Measurements from ENCODE around the gene GRAMD4. TPM values are rescaled to one million over a fixed set of nuclear protein-coding genes. Genes with fewer than 3 reads are reported as not detected.
A peak's percentile ranks its signal among the peaks of the same experiment; 100 is the strongest.

The GRAMD4 gene
- polyA plus RNA-seq, 1 experiment = 7.5 TPM

DNA sequence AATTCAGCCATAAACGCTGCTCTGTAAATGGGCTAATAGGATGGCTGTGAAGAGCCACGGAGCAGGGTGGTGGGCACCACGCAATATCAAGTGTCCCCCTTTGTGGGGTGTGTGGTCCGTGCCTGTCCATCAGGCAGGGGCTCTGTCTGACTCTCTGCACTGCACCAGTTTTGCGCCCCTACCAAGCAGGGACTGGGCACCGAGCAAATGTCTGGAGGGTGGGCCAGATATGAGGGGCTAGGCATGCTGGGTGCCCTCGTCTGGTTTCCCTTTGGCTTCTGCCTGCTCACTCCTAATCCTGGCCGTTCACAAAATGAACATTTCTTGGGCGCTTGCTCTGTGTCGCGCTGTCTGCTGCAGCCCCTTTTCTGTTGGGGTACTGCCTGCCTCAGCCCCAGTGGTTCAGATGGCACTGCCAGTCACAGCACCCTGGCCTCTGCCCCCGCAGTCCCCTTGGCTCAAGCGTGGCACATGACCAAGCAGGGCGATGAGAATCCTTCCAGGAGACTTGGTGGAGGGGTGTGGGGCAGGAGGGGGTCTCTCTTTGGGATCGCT, 45.7 kb upstream of the GRAMD4 start:
- POLR2A ChIA-PET = no interaction called here
- peaks cover 19% of the 10 kb centered on the region for H3K9me3 ChIP-seq (ENCODE audit: control insufficient read depth, insufficient read depth, low read length)
- H3K27ac ChIP-seq (ENCODE audit: low read depth, low read length) = no peak overlapping the region
- no peak overlapping the region for H3K4me3 ChIP-seq (ENCODE audit: low read depth, low read length)
- CTCF ChIA-PET = no interaction called here
- DNase-seq (ENCODE audit: low read depth, low spot score) = no peak
- TF ChIP-seq, protein P1, sequence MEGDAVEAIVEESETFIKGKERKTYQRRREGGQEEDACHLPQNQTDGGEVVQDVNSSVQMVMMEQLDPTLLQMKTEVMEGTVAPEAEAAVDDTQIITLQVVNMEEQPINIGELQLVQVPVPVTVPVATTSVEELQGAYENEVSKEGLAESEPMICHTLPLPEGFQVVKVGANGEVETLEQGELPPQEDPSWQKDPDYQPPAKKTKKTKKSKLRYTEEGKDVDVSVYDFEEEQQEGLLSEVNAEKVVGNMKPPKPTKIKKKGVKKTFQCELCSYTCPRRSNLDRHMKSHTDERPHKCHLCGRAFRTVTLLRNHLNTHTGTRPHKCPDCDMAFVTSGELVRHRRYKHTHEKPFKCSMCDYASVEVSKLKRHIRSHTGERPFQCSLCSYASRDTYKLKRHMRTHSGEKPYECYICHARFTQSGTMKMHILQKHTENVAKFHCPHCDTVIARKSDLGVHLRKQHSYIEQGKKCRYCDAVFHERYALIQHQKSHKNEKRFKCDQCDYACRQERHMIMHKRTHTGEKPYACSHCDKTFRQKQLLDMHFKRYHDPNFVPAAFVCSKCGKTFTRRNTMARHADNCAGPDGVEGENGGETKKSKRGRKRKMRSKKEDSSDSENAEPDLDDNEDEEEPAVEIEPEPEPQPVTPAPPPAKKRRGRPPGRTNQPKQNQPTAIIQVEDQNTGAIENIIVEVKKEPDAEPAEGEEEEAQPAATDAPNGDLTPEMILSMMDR (IDR thresholded peaks at IDR 0.05; ENCODE audit: low read depth, low read length) = no peak
- peaks cover 12% of the 10 kb centered on the region for H3K27me3 ChIP-seq (ENCODE audit: control insufficient read depth, insufficient read depth, low read length)

DNA sequence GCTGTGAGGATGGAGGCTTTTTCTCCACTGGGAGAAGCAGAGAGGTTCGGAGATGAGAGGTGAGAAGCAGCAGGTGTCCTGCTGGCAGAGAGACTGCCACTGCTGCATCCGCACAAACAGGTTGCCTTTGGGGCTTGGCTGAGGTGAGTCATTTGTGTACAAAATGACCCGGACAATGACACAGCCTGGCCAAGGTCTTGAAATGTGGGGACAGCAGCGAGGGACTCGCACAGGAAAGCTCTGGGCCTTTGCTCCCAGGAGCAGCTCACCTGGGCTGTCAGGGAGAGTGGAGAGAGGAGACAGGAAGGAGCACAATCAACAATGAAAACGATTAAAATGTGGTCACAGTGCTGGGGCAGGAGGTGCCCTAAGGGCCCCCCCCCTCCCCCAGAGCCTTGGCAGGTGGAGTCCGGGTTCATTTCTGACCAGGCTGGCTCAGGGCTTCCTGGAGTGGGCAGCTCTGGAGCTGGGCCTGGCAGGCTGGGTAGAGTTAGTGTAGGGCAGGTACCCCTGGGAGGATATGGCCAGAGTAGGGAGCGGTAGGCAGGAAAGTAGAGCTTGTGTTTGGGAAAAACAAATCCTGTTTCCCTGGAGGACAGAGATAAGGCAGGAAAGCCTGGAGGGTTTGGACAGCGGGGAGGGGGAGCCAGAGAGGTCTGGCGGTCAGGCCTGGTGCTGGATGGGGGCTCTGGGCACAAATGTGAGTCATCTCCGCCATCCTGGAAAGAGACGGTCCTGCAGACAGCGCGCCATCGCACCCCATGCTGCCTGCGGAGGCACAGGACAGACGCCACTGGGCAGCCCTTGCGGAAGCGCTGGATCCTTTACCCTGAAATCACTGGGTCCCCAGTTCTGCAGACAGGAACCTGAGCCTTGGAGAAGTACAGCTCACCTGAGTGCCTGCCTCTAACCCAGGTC, 44.9 kb upstream of the GRAMD4 start:
- CTCF ChIA-PET = interaction anchor here (1.4 kb wide), 1 partner anchor 12 kb away, joined by 9 read pairs; no protein-coding TSS in a partner anchor
- no peak for DNase-seq (ENCODE audit: low read depth, low spot score)

DNA sequence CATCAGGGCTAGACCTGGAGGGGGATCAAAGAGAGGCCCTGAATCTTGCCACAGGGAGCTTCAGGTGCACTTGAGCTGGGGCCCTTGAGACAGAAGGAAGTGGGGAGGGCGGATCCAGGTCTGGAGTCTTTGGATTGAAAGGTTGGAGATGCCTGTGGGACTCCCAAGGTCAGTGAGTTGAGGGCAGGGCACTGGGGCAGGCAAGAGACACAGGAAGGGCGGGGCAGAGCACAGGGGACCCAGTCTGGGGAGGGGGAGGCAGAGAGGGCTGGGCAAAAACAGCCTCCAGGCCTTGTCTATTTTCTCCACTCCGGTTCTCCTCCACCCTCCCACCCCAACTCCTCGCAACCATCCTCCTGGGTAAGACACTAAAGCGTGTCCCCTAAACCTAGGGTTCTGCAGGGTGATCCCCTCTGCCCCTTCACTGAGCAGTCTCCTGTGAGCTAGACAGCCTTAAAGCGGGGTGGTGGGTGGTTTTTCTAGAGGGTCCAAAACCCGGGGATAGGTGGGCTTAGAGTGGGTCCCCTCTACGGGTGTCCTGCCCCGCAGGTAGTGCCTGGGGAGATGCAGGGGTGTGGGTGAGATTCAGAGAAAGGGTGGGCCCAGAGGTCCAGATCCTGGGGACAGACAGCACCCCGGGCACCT, 44.2 kb upstream of the GRAMD4 start:
- Histone ChIP-seq H3K9me3 (ENCODE audit: control insufficient read depth, insufficient read depth, low read length) (peaks cover 15% of the 10 kb centered on the region), H3K4me3 (ENCODE audit: low read depth, low read length) (peak overlapping the region; percentile 57), H3K27ac (ENCODE audit: low read depth, low read length) (no peak overlapping the region), H3K27me3 (ENCODE audit: control insufficient read depth, insufficient read depth, low read length) (peaks cover 8% of the 10 kb centered on the region)
- DNase-seq (ENCODE audit: low read depth, low spot score) = no peak
- TF ChIP-seq, protein P1 (IDR thresholded peaks at IDR 0.05; ENCODE audit: low read depth, low read length) = no peak
- POLR2A ChIA-PET = no interaction called here
- CTCF ChIA-PET = interaction anchor here (1.4 kb wide), 1 partner anchor 13 kb away, joined by 9 read pairs; no protein-coding TSS in a partner anchor

More for the DNA sequence above, 44.9 kb upstream of the GRAMD4 start:
- POLR2A ChIA-PET = no interaction called here
- no peak overlapping the region for H3K4me3 ChIP-seq (ENCODE audit: low read depth, low read length)
- peaks cover 12% of the 10 kb centered on the region for H3K27me3 ChIP-seq (ENCODE audit: control insufficient read depth, insufficient read depth, low read length)
- no peak overlapping the region for H3K27ac ChIP-seq (ENCODE audit: low read depth, low read length)
- H3K9me3 ChIP-seq (ENCODE audit: control insufficient read depth, insufficient read depth, low read length) = peaks cover 19% of the 10 kb centered on the region
- TF ChIP-seq, protein P1 (IDR thresholded peaks at IDR 0.05; ENCODE audit: low read depth, low read length) = no peak

DNA sequence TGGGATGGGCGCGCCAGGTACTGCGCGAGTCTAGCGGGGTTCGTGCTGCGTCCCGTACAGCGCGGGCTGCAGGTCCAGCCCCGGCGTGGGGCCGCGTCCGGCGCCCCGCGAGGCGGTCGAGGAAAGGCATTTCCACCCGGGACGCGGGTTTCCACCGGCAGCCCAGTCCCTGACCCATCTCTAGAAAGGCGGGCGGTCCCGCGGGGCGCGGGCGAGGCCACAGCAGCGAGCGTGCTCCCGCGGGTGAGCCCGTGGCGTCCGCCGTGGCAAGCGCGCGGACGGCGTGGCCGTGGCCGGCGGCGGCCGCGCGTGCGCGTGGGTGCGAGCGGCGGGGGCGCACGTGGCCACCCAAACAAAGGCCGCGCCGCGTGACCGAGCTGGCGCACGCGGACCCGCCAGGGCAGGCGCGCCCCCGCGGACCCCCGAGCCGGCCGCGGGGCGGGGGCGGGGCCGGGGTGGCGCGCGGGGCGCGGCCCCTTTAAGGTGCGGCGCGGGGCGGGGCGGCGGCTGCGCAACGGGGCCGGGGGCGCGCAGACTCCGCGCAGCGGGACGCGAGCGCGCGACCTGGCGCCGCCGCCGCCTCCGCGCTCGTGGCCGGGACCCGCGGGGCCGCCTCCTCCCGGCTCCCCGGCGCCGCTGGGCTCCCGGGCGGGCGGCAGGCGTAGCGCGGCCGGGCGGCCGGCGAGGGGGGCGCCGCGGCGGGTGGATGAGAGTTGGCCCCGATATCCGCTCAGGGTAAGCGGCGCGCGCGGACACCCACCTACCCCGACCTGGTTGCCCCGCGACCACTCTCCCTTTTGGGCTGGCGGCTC, 43.4 kb upstream of the GRAMD4 start:
- POLR2A ChIA-PET = interaction anchor here (0.7 kb wide), 1 partner anchor 14 kb away, joined by 3 read pairs; no protein-coding TSS in a partner anchor
- H3K9me3 ChIP-seq (ENCODE audit: control insufficient read depth, insufficient read depth, low read length) = peaks cover 13% of the 10 kb centered on the region
- DNase-seq (ENCODE audit: low read depth, low spot score) = no peak
- peaks cover 7% of the 10 kb centered on the region for H3K27me3 ChIP-seq (ENCODE audit: control insufficient read depth, insufficient read depth, low read length)
- H3K27ac ChIP-seq (ENCODE audit: low read depth, low read length) = no peak overlapping the region
- peak overlapping the region; percentile 67 for H3K4me3 ChIP-seq (ENCODE audit: low read depth, low read length)
- TF ChIP-seq, protein P1 (IDR thresholded peaks at IDR 0.05; ENCODE audit: low read depth, low read length) = no peak
- CTCF ChIA-PET = no interaction called here

All from AG04450 (cell line).